ENCODE measurements around the gene GUK1.
"Not testable (repeated sequence)": the region's sequence is repeated elsewhere in the genome, so short reads cannot be mapped to it uniquely, and the experiment has no call there.

Gene GUK1

DNA sequence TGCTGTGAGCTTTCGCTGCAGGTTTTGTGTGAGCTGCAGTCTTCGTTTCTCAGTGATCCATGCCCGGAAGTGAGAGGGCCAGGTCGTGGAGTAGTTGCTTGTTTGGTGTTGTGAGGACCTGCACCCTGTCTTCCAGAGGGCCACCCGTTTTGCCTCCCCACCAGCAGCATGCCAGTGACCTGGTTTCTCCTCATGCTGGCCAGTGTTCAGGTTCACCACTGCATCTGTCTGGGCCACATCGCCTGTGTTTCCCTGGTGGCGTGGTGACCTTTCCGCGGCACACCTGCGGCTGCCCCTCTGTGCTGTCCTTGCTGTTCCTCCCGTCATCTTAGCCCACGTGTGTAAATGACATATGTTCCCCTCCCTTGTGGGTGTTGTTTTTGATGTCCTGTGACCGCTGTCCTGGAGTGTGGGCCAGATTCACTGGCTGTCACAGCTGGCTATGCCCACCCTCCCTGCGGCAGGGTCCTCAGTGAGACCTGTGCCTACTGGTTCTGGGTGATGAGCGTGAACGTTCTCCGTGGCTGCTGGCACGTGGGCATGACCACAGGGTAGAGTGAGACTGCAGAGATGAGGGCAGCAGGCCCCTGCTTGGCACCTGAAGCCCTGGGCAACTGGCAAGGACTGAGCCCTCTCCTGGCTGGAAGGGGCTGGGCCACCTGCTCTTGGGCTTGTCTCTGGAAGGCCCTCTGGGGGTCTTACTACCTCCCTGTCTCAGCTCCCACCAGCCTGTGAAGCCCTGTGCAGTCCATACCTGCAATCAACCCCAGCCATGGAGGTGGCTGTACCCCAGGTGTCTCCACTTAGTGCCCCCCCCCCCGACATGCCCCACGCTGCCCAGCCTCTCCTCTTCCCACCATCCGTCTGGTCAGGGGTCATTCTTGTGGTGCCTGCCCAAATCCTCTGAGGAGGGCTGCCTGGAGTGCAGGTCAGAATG is 32.8 kb downstream of the GUK1 start:
- TF ChIP-seq, protein P1, sequence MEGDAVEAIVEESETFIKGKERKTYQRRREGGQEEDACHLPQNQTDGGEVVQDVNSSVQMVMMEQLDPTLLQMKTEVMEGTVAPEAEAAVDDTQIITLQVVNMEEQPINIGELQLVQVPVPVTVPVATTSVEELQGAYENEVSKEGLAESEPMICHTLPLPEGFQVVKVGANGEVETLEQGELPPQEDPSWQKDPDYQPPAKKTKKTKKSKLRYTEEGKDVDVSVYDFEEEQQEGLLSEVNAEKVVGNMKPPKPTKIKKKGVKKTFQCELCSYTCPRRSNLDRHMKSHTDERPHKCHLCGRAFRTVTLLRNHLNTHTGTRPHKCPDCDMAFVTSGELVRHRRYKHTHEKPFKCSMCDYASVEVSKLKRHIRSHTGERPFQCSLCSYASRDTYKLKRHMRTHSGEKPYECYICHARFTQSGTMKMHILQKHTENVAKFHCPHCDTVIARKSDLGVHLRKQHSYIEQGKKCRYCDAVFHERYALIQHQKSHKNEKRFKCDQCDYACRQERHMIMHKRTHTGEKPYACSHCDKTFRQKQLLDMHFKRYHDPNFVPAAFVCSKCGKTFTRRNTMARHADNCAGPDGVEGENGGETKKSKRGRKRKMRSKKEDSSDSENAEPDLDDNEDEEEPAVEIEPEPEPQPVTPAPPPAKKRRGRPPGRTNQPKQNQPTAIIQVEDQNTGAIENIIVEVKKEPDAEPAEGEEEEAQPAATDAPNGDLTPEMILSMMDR (IDR thresholded peaks at IDR 0.05; ENCODE audit: control insufficient read depth, insufficient read depth, low read depth, low read length, missing control alignments): no peak
- no peak overlapping the region for H3K4me3 ChIP-seq (ENCODE audit: control insufficient read depth, low read depth, low read length)
- no peak for DNase-seq (ENCODE audit: low read depth)

DNA sequence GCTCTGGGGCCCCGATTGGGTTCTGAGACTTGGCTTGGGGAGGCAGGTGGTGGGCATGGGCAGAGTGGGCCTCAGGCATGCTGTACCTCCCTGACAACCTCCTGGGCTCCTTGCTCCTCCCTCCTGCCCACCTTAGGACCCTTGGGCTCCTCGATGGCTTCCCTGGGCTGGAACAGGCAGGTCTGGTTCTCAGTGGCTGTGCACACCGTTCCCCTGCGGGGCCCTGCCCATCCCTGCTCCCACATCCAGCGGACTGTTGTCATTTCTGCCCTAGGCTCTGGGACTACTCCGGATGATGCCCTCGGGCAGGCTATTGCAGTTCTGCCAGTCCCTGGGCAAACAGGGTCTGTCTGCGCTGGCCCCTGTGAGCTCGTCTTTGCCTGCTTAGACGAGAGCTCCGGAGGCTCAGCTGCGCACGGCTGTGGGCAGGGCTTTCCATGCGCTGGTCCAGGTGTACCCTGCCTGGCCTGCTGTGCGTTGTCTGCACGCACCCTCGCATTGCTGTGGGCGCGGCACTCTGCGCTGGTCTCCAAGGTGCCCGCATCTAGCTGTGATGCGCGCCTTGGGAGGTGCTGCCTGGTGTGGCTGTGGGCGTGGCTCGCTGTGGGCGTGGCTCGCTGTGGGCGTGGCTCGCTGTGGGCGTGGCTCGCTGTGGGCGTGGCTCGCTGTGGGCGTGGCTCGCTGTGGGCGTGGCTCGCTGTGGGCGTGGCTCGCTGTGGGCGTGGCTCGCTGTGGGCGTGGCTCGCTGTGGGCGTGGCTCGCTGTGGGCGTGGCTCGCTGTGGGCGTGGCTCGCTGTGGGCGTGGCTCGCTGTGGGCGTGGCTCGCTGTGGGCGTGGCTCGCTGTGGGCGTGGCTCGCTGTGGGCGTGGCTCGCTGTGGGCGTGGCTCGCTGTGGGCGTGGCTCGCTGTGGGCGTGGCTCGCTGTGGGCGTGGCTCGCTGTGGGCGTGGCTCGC is 33.7 kb downstream of the GUK1 start:
- not testable (repeated sequence) for DNase-seq (ENCODE audit: low read depth); H3K4me3 ChIP-seq (ENCODE audit: control insufficient read depth, low read depth, low read length)

DNA sequence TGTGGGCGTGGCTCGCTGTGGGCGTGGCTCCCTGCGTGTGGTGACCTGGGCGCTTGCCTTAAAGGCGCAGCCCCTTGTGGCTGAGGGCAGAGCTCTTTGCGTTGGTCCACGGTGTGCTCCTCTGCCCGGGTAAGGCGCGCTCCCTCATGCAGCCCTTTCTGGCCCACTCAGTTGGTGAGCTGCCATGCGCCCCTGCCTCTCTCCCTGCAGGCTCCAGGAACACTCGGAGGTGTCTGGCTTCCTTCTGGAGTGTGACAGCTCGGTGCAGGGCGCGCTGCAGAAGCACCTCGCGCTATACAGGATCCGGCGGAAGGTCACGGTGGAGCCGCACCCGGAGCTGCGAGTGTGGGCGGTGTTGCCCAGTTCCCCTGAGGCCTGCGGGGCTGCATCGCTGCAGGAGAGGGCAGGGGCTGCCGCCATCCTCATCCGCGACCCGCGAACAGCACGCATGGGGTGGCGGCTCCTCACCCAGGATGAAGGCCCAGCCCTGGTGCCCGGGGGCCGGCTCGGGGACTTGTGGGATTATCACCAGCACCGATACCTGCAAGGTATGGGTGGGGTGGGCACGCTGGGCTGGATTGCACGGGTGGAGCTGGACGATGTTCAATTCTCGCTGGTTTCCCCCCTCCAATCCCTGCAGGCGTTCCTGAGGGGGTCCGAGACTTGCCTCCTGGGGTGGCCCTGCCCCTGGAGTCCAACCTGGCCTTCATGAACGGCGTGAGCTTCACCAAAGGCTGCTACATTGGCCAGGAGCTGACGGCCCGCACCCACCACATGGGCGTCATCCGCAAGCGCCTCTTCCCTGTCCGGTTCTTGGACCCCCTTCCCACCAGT is 34.6 kb downstream of the GUK1 start:
- DNase-seq (ENCODE audit: low read depth): no peak
- H3K4me3 ChIP-seq (ENCODE audit: control insufficient read depth, low read depth, low read length): no peak overlapping the region
- TF ChIP-seq, protein P1 (IDR thresholded peaks at IDR 0.05; ENCODE audit: control insufficient read depth, insufficient read depth, low read depth, low read length, missing control alignments): no peak

DNA sequence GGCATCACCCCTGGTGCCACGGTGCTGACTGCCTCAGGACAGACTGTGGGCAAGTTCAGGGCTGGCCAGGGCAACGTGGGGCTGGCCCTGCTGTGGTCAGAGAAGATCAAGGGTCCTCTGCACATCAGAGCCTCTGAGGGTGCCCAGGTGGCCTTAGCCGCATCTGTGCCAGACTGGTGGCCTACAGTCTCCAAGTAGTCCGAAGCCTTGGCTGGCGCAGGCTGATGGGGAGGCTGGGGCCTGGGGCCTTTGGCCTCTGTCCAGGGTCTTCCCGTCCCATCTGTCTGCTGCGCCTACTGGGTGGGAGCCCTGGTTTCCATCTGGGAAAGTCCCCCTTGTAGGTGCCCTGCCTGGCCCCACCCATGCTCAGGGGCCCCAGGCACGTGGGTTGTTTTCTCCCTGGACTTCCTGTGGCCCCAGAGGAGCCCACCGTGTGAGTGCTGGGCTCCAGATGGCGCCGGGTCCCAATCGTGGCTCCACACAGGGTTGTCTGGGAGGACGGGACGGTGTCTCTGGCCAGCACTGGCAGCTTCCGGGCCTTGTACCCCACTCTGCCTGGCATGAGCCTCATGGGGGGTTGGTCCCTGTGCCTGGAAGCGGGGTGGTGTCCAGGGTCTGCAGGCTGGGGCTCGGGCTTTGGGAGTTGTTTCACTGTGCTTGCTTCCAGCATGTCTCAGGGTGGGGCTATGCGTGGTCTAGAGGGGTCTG is 35.4 kb downstream of the GUK1 start:
- TF ChIP-seq, protein P1 (IDR thresholded peaks at IDR 0.05; ENCODE audit: control insufficient read depth, insufficient read depth, low read depth, low read length, missing control alignments): no peak
- no peak overlapping the region for H3K4me3 ChIP-seq (ENCODE audit: control insufficient read depth, low read depth, low read length)
- no peak for DNase-seq (ENCODE audit: low read depth)

DNA sequence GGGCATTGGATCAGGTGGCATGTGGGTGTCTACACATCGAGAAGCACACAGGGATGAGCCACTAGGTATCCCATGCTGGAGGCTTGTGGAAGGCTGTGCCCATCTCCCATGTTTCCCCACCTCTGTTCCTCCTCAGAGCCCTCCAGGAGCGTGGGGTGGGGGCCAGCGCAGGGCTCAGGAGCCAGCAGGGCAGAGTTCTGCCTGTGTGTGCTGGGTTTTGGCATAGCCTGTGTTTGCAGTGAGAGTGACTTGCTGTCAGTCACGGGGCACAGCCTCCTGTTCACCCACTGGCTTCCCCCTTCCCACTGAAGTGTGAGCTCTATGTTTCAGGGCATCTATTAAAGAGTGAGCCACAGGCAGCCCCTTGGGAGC is 35.9 kb downstream of the GUK1 start:
- TF ChIP-seq, protein P1 (IDR thresholded peaks at IDR 0.05; ENCODE audit: control insufficient read depth, insufficient read depth, low read depth, low read length, missing control alignments): no peak
- DNase-seq (ENCODE audit: low read depth): no peak
- H3K4me3 ChIP-seq (ENCODE audit: control insufficient read depth, low read depth, low read length): no peak overlapping the region

DNA sequence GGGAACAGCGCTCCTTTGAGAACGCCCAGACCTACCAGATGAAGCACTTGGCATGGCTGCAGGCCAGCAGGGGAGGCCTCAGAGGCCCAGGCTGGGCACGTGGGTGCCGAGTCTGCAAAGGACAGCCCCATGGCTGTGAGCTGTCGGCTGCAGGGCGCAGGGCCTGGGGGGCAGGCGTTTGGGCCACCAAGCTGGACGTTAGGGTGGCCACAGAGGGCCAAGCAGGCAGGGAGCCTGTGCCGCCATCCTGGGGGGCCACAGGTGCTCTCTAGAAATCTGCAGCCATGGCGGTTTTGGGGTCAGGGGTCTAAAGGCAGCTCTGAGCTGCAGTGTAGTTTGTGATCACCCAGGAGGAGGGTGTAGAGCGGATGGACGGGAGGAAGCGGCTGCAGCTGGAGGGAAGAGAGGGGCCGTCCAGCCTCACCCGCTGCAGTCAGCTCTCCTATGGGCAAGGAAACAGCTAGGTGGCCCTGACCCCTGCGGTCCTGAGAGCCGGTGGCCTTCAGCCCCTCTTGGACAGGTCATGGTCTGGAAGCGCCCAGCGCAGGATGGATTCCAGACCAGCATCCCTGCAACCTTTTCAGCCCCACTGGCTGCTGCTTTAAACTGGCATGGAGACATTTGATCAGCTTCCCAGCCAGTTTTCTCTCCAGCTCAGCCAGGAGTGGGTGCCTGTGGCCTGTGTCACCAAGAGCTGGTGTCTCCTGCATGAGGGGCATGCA is 36.5 kb downstream of the GUK1 start:
- no peak overlapping the region for H3K4me3 ChIP-seq (ENCODE audit: control insufficient read depth, low read depth, low read length)
- TF ChIP-seq, protein P1 (IDR thresholded peaks at IDR 0.05; ENCODE audit: control insufficient read depth, insufficient read depth, low read depth, low read length, missing control alignments): no peak
- no peak for DNase-seq (ENCODE audit: low read depth)
